Body of pancreas (tissue), 4 donors: ENCODE data around the gene TMEM135. TPM values are rescaled to one million over a fixed set of nuclear protein-coding genes. Genes with fewer than 3 reads are reported as not detected.

Source experiments
- ATAC-seq: fragments of 150-250 bp; one replicate; pipeline ENCODE4 v1.9.1; 2016
- DNase-seq, 4 donors: peaks; one replicate each; pipeline ENCODE4 v3.0.0-alpha.2; 2019
- H3K27ac ChIP-seq, 4 donors: fragments of 200-600 bp; sonication (generic); 1 replicate in 3 of 4; 2 replicates in 1 of 4; pipeline versions ENCODE4 v1.5.1 to v1.6.1; 2016 to 2019; ENCODE audit warnings: mild to moderate bottlenecking in 1 of 4, mixed read lengths in 1 of 4, moderate library complexity in 1 of 4
- H3K27me3 ChIP-seq, 2 donors: fragments of 200-600 bp; sonication (generic); one replicate each; pipeline ENCODE4 v1.6.0; 2016; ENCODE audit warnings: mild to moderate bottlenecking in 1 of 2
- H3K36me3 ChIP-seq, 2 donors: fragments of 200-600 bp; sonication (generic); replicated peaks in 1 of 2; 2 replicates each; pipeline ENCODE4 v1.5.1; 2016; ENCODE audit warnings: low read depth in 2 of 2; ENCODE audit not compliant: insufficient read depth in 1 of 2
- H3K4me1 ChIP-seq: fragments of 200-600 bp; sonication (generic); one replicate; pipeline ENCODE4 v1.6.0; 2016
- H3K4me3 ChIP-seq, 2 donors: fragments of 200-600 bp; sonication (generic); 1 replicate in 1 of 2; 2 replicates in 1 of 2; pipeline ENCODE4 v1.5.1; 2016 to 2019
- H3K9me3 ChIP-seq, 3 donors: fragments of 200-600 bp; sonication (generic); 1 replicate in 2 of 3; 2 replicates in 1 of 3; pipeline ENCODE4 v1.5.1; 2016
- POLR2A ChIP-seq, 3 donors: fragments of 450-650 bp; IDR thresholded peaks; one replicate each; pipeline ENCODE4 v1.6.1; 2016; ENCODE audit warnings: antibody characterized with exemption in 3 of 3, mild to moderate bottlenecking in 2 of 3
- WGBS, 2 donors: methylation state at CpG; one replicate each; pipeline ENCODE4 v1.1.5; 2017; 5-methylcytosine and 5-hydroxymethylcytosine counted together
- intact Hi-C: fragments of 100-400 bp; cut with DNase I; formaldehyde crosslinking; loops from one replicate; pipeline ENCODE4 v1.15.1; 2023
- total RNA-seq, 2 donors: library from RNA; depleted of rRNA; stranded (reverse); fragments of >200 nt; gene quantifications; one replicate each; pipeline ENCODE4 v1.1.0, GENCODE V29; 2016
- TF ChIP-seq, protein P1 (sequence below), 7 experiments: fragments of 450-650 bp in 4 of 7; fragments of 200-600 bp in 3 of 7; sonication (generic) in 3 of 7; IDR thresholded peaks; one replicate each; pipeline ENCODE4 v1.5.1; 2016 to 2019; ENCODE audit warnings: antibody characterized with exemption in 7 of 7

Gene TMEM135
- total RNA-seq, 2 donors from 2014 or later = 11.2 to 20.1 TPM

DNA sequence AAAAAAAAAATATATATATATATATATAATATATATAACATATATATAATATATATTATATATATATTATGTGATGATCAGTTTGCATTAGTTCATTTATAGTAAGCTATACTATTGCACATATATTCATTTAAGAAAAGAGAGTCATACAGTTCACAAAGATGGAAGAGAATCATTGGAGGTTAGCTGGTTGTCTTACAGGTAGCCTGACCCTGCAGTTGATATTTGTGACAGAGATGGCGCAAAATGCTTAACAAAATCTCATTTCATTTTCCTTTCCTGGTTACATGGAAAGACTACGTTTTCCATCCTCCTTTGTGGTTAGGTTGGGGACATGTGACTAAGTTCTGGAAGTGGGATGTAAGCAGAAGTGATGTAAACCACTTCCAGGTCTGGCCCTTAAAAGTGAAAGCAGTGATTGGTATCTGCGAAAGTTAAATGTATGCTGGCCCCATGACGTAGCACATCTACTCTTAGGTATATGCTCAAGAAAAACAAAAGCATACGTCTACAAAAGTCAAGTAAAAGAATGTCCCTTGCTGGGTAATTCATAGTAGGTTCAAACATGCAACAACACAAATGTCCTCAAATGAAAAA lies 7.2 kb upstream of the TMEM135 start:
- Histone ChIP-seq H3K9me3 (no peaks in the 10 kb centered on the region), H3K4me3 (no peak overlapping the region), H3K27me3 (no peaks in the 10 kb centered on the region), H3K27ac (no peak overlapping the region), H3K4me1 (no peaks in the 10 kb centered on the region), H3K36me3 (no peaks in the 10 kb centered on the region)
- 54 to 68% methylated on average over 5 of the region's 5 CpGs for WGBS, 2 donors
- ATAC-seq (no peak), DNase-seq (no peak)
- intact Hi-C loops = no loop called here
- no peak for TF ChIP-seq POLR2A (IDR thresholded peaks at IDR 0.05)
- TF ChIP-seq, protein P1, sequence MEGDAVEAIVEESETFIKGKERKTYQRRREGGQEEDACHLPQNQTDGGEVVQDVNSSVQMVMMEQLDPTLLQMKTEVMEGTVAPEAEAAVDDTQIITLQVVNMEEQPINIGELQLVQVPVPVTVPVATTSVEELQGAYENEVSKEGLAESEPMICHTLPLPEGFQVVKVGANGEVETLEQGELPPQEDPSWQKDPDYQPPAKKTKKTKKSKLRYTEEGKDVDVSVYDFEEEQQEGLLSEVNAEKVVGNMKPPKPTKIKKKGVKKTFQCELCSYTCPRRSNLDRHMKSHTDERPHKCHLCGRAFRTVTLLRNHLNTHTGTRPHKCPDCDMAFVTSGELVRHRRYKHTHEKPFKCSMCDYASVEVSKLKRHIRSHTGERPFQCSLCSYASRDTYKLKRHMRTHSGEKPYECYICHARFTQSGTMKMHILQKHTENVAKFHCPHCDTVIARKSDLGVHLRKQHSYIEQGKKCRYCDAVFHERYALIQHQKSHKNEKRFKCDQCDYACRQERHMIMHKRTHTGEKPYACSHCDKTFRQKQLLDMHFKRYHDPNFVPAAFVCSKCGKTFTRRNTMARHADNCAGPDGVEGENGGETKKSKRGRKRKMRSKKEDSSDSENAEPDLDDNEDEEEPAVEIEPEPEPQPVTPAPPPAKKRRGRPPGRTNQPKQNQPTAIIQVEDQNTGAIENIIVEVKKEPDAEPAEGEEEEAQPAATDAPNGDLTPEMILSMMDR (IDR thresholded peaks at IDR 0.05) = no peak

DNA sequence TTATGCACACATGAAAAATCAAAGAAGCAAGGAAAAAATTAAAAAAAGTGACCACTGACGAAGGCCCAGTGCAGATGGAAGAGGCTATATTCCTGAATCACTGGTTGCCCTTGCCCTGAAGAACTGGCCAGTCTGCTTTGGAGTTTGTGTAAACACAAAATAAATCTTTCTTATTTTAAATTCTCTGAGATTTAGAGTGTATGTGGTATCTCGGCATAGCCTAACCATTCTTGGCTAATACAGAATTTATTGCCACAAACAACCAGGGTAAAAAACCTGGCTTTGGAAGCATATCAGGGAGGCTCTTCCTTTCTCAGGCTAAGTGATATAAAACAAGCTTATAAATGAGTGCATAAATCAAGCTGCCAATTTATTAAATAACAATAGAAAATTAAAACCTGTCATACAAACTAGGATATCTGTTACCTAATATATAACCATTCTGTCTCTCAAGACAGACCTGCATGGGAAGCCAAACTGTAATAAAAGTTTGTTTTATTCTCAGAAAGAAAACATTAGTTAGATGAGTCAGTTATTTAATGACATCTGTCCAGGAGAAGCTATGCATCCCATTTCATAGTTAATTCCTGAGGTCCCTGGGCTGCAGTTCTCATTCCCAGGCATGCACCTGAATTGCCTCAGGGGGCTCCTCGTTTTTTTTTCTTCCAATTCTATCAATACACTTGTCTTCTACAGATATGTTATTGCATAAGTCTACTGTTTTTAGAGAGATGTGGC lies 6.1 kb upstream of the TMEM135 start:
- 41 to 55% methylated on average over 3 of the region's 3 CpGs for WGBS, 2 donors
- Histone ChIP-seq H3K27me3 (no peaks in the 10 kb centered on the region), H3K9me3 (no peaks in the 10 kb centered on the region), H3K4me1 (peaks cover 5% of the 10 kb centered on the region), H3K4me3 (no peak overlapping the region), H3K27ac (no peak overlapping the region), H3K36me3 (no peaks in the 10 kb centered on the region)
- intact Hi-C loops = no loop called here
- no peak for ATAC-seq
- no peak for TF ChIP-seq POLR2A (IDR thresholded peaks at IDR 0.05)
- TF ChIP-seq, protein P1 (IDR thresholded peaks at IDR 0.05) = no peak
- DNase-seq = no peak

DNA sequence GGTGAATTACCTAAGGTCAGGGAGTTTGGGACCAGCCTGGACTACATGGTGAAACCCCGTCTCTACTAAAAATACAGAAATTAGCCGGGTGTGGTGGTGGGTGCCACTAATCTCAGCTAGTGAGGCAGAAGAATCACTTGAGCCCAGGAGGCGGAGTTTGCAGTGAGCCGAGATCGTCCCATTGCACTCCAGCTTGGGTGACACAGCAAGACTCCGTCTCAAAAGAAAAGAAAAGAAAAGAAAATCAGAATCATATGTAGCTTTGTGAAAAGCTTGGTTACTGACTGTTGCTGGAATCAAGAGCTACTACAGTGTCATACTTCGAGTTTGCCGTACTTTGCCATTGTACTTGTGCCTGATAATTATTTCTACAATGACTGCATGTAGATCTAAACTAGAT lies 4.2 kb upstream of the TMEM135 start:
- no peaks in the 10 kb centered on the region for H3K36me3 ChIP-seq
- H3K4me1 ChIP-seq = peaks cover 13% of the 10 kb centered on the region
- WGBS, 2 donors = 75% methylated on average over 8 of the region's 8 CpGs
- H3K4me3 ChIP-seq = no peak overlapping the region
- TF ChIP-seq, protein P1 (IDR thresholded peaks at IDR 0.05) = no peak
- no peak for TF ChIP-seq POLR2A (IDR thresholded peaks at IDR 0.05)
- ATAC-seq (no peak), DNase-seq (no peak)
- H3K27me3 ChIP-seq = no peaks in the 10 kb centered on the region
- intact Hi-C loops = no loop called here
- H3K27ac ChIP-seq = no peak overlapping the region
- no peaks in the 10 kb centered on the region for H3K9me3 ChIP-seq

DNA sequence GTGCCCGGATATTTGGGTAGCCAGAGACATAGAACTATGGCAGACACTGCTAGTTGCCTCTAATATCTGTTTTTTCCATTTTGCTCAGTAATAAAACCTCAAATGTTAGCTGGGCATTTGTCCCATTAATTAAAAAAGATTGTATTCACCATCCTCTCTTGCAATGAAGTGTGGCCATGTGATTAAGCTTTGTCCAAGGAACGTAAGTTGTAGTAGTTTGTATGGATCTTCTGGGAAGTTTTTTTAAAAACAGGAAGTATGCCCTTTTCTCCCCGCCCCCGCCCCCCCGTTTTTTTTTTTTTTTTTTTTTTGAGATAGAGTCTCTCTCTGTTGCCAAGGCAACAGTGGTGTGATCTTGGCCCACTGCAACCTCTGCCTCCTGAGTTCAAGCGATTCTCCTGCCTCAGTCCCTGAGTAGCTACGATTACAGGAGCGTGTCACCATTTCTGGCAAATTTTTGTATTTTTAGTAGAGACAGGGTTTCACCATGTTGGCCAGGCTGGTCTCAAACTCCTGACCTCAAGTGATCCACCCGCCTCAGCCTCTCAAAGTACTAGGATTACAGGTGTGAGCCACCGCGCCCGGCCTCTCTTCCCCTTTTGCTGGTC lies 1.7 kb upstream of the TMEM135 start:
- intact Hi-C loops = no loop called here
- DNase-seq (no peak), ATAC-seq (no peak)
- no peak overlapping the region for H3K4me3 ChIP-seq
- H3K27ac ChIP-seq = no peak overlapping the region
- TF ChIP-seq, protein P1 (IDR thresholded peaks at IDR 0.05) = no peak
- no peak for TF ChIP-seq POLR2A (IDR thresholded peaks at IDR 0.05)
- no peaks in the 10 kb centered on the region for H3K9me3 ChIP-seq
- no peaks in the 10 kb centered on the region for H3K27me3 ChIP-seq
- H3K36me3 ChIP-seq = no peaks in the 10 kb centered on the region
- H3K4me1 ChIP-seq = peaks cover 27% of the 10 kb centered on the region
- WGBS, 2 donors = 73 to 74% methylated on average over 10 to 12 of the region's 12 CpGs
